Measurements from ENCODE around the gene XYLB.

GRCh38 chr3:38343797-38344594 lies 2.6 kb upstream of the XYLB start:
- TF ChIP-seq CTCF (IDR thresholded peaks at IDR 0.05) (peak; percentile 18; the same call in 1 of the 2 replicates), POLR2AphosphoS5 (IDR thresholded peaks at IDR 0.05; ENCODE audit: low read depth, low read length) (no peak), REST (IDR thresholded peaks at IDR 0.05; ENCODE audit: insufficient read depth in 1 of 2, low read depth in 2 of 2, low read length in 1 of 2) (no peak), SIN3A (IDR thresholded peaks at IDR 0.05; ENCODE audit: borderline replicate concordance, insufficient read depth, low read depth, low read length) (no peak), TCF7L2 (IDR thresholded peaks at IDR 0.05; ENCODE audit: low read depth, low read length) (no peak)

Data from Panc1 (cell line).